ENCODE measurements around the gene C11orf58.
A peak's percentile ranks its signal among the peaks of the same experiment; 100 is the strongest.

The C11orf58 gene

GRCh38 chr11:16738193-16738946 is at the start of gene C11orf58:
Gene C11orf58 (plus strand): TSS chr11:16738647. CDS start chr11:16738779, 132 bp downstream.
- in situ Hi-C loops (cut with MboI; ENCODE audit: low pct_unique_long_range_greater_than_20kb, low sequenced_read_pairs), result no loop called here
- DNase-seq, result peak; percentile 99

- DNase-seq, result no peak
- in situ Hi-C loops (cut with MboI; ENCODE audit: low pct_unique_long_range_greater_than_20kb, low sequenced_read_pairs), result no loop called here
These were observed 48.4 kb upstream of the C11orf58 start for GRCh38 chr11:16690086-16690485.

DNA sequence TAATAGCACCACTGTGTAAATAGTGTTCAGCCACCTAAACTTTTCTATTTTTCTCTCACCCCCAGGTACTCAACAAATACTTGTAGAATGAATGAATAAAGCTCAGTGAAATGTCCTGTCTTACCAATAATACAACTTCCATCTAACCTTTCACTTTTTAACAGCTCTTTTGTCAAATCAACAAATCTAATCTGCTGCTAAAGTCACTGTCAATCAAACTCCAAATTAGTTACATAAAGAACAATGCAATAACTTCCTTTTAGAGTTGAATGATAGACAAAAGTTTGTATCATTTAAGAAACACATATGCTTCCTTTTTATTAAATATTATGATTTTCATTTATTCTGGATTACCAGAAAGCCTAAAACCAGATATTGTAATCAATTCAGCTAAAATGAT is 34.7 kb upstream of the C11orf58 start:
- no peak for DNase-seq
- in situ Hi-C loops (cut with MboI; ENCODE audit: low pct_unique_long_range_greater_than_20kb, low sequenced_read_pairs), result no loop called here

DNA sequence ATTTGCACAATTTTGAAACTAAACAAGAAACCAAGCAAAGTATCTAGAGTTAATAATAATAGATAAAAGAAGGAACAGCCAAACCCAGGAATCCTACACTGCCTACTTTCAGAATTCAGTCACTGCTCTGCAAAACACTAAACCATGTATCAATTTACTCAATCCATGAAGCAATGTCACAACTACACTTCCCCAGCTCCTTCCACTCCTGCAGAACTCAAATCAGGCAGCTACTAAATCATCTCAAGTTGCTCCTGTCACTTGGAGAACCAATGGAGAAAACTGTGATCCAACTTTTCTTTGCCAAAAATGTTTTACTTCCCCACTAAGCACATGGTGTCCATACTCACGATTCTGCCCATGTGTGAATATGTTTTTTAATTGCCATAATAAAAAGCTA is 24.9 kb upstream of the C11orf58 start:
- no peak for DNase-seq
- in situ Hi-C loops (cut with MboI; ENCODE audit: low pct_unique_long_range_greater_than_20kb, low sequenced_read_pairs), result no loop called here

GRCh38 chr11:16722581-16723344 is 15.7 kb upstream of the C11orf58 start:
- in situ Hi-C loops (cut with MboI; ENCODE audit: low pct_unique_long_range_greater_than_20kb, low sequenced_read_pairs), result no loop called here
- DNase-seq, result peak; percentile 50

GRCh38 chr11:16727806-16728205 is 10.6 kb upstream of the C11orf58 start:
- in situ Hi-C loops (cut with MboI; ENCODE audit: low pct_unique_long_range_greater_than_20kb, low sequenced_read_pairs), result no loop called here
- DNase-seq, result no peak

DNA sequence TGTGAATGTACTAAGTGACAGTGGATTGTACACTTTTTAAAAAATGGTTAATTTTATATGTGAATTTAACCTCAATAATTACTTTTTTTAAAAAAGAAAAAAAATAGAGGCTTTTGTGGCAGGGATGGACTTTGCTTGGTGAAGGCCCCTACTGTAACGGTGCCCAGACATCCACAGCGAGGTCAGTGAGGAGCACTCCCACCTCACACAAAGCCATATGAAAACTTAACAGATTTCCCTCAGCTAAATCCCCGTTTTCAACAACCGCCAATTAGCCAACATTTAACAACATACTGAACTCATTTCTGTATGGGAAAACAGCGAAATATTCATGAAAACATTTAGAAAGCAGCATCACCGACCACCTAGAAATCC is 642 bp upstream of the C11orf58 start:
- DNase-seq, result no peak
- in situ Hi-C loops (cut with MboI; ENCODE audit: low pct_unique_long_range_greater_than_20kb, low sequenced_read_pairs), result no loop called here

- DNase-seq, result peak; percentile 32
- in situ Hi-C loops (cut with MboI; ENCODE audit: low pct_unique_long_range_greater_than_20kb, low sequenced_read_pairs), result no loop called here
These were observed 734 bp downstream of the C11orf58 start for GRCh38 chr11:16738947-16739815.

- in situ Hi-C loops (cut with MboI; ENCODE audit: low pct_unique_long_range_greater_than_20kb, low sequenced_read_pairs), result no loop called here
- no peak for DNase-seq
These were observed 3.0 kb downstream of the C11orf58 start for GRCh38 chr11:16741473-16741872.

DNA sequence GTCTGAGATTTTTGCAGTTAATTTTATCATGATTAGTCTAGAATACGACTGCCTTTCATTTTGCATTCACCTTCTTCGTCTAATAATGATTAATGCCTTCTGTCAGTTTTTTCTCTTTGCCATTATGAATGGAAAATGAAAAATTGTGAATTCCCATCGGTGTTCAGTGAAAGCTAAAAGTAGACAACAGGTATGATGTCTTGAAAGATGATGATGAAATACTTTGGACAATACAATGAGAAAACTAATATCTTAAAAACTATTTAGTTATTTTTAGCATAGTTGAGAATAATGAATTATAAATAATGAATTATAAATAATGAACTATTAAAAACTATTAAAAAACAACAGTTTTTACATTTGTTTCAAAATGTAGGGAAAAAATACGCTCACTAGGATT is 5.0 kb downstream of the C11orf58 start:
- DNase-seq, result no peak
- in situ Hi-C loops (cut with MboI; ENCODE audit: low pct_unique_long_range_greater_than_20kb, low sequenced_read_pairs), result no loop called here

DNA sequence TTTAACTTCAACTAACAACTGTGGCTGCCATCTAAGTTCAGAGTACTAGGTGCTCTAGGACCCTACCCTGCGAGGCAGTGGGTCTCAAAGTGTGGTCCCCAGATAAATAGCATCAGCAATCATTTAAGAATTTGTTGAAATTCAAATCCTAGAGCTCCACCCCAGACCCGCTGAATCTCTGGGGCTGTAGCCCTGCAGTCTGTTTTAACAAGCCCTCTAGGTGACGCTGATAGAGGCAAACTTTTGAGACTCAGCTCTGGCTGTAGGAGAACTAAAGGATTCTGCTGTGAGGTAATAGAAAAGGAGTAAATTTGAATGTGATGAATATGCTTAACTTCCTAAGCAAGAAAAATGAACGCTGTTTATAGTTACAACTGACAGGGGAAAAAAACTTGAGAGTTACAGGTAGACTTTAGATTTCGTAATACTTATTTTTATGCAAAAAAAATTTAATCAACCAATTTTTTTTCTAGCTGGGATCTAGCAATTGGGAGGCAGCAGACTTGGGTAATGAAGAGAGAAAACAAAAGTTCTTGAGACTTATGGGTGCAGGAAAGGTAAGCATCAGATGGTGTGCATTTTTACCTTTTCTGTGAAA is 5.8 kb downstream of the C11orf58 start:
- in situ Hi-C loops (cut with MboI; ENCODE audit: low pct_unique_long_range_greater_than_20kb, low sequenced_read_pairs), result no loop called here
- no peak for DNase-seq

DNA sequence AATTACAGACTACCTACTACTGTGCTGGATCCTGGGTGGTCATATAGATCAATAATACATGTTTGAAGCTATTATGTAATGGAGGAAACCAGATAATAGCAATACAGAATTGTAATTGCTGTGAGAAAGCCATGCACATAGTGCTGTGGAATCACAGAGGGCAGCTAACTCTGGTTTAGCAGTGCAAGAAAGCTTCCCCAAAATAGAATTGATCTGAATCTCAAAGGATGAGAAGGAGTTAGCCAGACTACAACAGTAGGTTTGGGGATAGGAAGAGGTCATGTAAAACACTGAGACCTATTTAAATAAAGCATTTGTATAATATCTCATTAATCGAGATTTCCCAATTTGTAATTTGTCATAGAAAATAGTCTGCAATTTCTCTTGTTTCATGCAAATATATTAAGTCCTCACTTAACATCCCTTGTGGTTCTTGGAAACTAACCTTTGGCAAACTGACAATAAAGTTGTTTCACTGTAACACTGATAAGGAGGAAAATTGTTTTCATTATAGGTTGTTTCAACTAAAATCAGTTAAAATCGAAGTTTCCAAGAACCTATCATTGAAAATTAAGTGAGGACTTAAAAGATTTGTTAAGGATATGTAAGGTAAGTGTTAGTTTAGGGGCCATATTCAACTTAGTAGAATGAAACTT is 7.6 kb downstream of the C11orf58 start:
- in situ Hi-C loops (cut with MboI; ENCODE audit: low pct_unique_long_range_greater_than_20kb, low sequenced_read_pairs), result no loop called here
- no peak for DNase-seq

GRCh38 chr11:16749092-16749491 is 10.6 kb downstream of the C11orf58 start:
- in situ Hi-C loops (cut with MboI; ENCODE audit: low pct_unique_long_range_greater_than_20kb, low sequenced_read_pairs), result no loop called here
- no peak for DNase-seq

DNA sequence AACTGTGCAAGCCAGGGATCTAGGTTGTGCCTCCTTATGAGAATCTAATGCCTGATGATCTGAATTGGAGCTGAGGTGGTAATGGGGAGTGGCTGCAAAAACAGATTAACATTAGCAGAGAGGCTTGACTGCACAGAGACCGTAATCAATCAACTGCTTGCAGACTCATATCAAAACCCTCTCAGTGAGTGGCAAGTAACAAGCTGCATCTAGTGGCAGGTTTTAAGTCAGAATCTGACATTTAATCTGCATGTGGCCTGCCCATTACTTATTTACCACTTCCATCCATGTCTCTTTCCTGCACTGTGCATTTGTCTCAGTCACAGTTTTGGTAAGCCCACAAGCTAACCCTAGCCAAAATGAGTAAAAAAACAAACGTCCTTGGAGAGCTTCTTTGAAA is 11.2 kb downstream of the C11orf58 start:
- in situ Hi-C loops (cut with MboI; ENCODE audit: low pct_unique_long_range_greater_than_20kb, low sequenced_read_pairs), result no loop called here
- DNase-seq, result no peak

DNA sequence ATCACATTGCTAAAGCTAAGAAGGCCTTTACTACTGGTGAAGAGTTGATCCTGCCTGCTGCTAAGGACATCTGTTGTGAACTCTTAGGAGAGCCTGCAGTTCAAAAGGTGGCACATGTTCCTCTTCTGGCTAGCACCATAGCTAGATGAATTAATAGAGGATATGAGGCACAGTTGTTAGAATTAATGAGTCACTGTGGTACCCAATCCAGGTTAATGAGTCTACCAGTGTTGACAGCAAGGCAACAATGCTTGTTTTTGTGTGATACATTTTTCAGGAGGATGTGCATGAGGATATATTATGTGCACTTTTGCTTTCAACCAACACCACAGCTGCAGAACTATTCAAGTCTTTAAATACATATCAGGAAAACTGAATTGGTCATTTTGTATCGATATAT is 12.0 kb downstream of the C11orf58 start:
- no peak for DNase-seq
- in situ Hi-C loops (cut with MboI; ENCODE audit: low pct_unique_long_range_greater_than_20kb, low sequenced_read_pairs), result no loop called here

- no peak for DNase-seq
- in situ Hi-C loops (cut with MboI; ENCODE audit: low pct_unique_long_range_greater_than_20kb, low sequenced_read_pairs), result no loop called here
These were observed 20.1 kb downstream of the C11orf58 start for GRCh38 chr11:16758382-16759024.

- in situ Hi-C loops (cut with MboI; ENCODE audit: low pct_unique_long_range_greater_than_20kb, low sequenced_read_pairs), result no loop called here
- peak; percentile 61 for DNase-seq
These were observed 21.5 kb downstream of the C11orf58 start for GRCh38 chr11:16759857-16760508.

DNA sequence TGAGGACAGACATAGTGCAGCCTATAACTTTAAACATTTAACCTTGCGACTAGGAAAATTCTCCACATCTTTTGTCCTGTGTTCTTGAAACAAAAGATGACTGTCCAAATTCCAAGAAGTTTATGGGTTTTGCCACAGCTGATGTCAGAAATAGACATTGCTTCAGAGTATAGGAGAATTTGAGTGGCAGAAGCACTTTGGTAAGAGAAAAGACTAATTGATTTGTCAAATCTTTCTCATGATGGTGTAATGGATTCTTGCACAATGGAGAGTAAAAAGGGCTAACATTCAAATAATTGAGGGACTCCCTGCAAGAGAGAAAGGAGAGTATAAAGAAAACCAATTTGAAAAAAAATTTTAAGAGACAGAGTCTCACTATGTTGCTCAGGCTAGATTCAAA is 25.3 kb downstream of the C11orf58 start:
- no peak for DNase-seq
- in situ Hi-C loops (cut with MboI; ENCODE audit: low pct_unique_long_range_greater_than_20kb, low sequenced_read_pairs), result no loop called here
